HG02678 (cell line): ENCODE measurements around the gene BMP8B.
A peak's percentile ranks its signal among the peaks of the same experiment; 100 is the strongest.
"Not testable (repeated sequence)": the region's sequence is repeated elsewhere in the genome, so short reads cannot be mapped to it uniquely, and the experiment has no call there.

Experiments used
- ATAC-seq: cut with Tn5 transposase; IDR thresholded peaks from one replicate; pipeline ENCODE4 v1.9.1; 2021; ENCODE audit warnings: mild to moderate bottlenecking, moderate library complexity; ENCODE audit not compliant: unreplicated experiment

Gene BMP8B

GRCh38 chr1:39788758-39789570 is at the start of gene BMP8B:
Gene BMP8B, minus strand, starts transcription at chr1:39788865. Its CDS starts 380 bp downstream, at chr1:39788485.
- ATAC-seq, result peak; percentile 59

GRCh38 chr1:39836595-39837110 is 48.0 kb upstream of the BMP8B start:
- no peak for ATAC-seq

- no peak for ATAC-seq
Measured at GRCh38 chr1:39835935-39836594, 47.4 kb upstream of the BMP8B start.

GRCh38 chr1:39835110-39835509 is 46.4 kb upstream of the BMP8B start:
- ATAC-seq, result no peak

- no peak for ATAC-seq
Measured at GRCh38 chr1:39833621-39834385, 45.1 kb upstream of the BMP8B start.

- no peak for ATAC-seq
Measured at GRCh38 chr1:39833121-39833520, 44.5 kb upstream of the BMP8B start.

GRCh38 chr1:39832294-39832693 is 43.6 kb upstream of the BMP8B start:
- ATAC-seq, result no peak

GRCh38 chr1:39829791-39830533 is 41.3 kb upstream of the BMP8B start:
- no peak for ATAC-seq

GRCh38 chr1:39828734-39829133 is 40.1 kb upstream of the BMP8B start:
- no peak for ATAC-seq

GRCh38 chr1:39828255-39828654 is 39.6 kb upstream of the BMP8B start:
- not testable (repeated sequence) for ATAC-seq

- no peak for ATAC-seq
Measured at GRCh38 chr1:39827201-39827600, 38.5 kb upstream of the BMP8B start.

GRCh38 chr1:39826583-39826982 is 37.9 kb upstream of the BMP8B start:
- no peak for ATAC-seq

GRCh38 chr1:39825432-39825941 is 36.8 kb upstream of the BMP8B start:
- no peak for ATAC-seq

GRCh38 chr1:39823450-39823849 is 34.8 kb upstream of the BMP8B start:
- ATAC-seq, result not testable (repeated sequence)

- no peak for ATAC-seq
Measured at GRCh38 chr1:39822146-39822545, 33.5 kb upstream of the BMP8B start.

GRCh38 chr1:39819091-39819812 is 30.6 kb upstream of the BMP8B start:
- ATAC-seq, result no peak

GRCh38 chr1:39818482-39818881 is 29.8 kb upstream of the BMP8B start:
- ATAC-seq, result no peak

GRCh38 chr1:39817091-39817932 is 28.6 kb upstream of the BMP8B start:
- ATAC-seq, result peak; percentile 86
